ENCODE results near the gene ARHGEF33.

The ARHGEF33 gene

DNA sequence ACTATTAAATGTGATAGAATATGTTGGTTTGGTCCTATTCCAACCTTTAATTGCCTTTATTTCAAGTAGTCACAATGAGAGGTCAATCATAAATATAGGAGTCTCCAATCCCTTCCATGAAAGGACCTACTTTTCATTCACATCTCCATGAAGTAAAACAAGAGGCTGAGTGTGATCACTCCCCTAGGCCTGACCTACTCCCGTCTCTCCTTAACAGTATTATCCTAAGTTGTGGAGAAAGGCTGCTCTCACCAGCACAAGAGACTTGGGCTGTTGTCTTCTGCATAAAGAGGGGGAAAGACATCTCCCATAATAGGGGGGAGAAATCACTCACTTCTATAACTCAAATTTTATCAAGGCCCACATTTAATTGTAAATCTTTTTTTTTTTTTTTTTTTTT lies 125.7 kb downstream of the ARHGEF33 start:
- H3K4me3 ChIP-seq (ENCODE audit: low read depth, low read length): no peak overlapping the region
- DNase-seq (ENCODE audit: low read depth): no peak
- TF ChIP-seq, protein P1, sequence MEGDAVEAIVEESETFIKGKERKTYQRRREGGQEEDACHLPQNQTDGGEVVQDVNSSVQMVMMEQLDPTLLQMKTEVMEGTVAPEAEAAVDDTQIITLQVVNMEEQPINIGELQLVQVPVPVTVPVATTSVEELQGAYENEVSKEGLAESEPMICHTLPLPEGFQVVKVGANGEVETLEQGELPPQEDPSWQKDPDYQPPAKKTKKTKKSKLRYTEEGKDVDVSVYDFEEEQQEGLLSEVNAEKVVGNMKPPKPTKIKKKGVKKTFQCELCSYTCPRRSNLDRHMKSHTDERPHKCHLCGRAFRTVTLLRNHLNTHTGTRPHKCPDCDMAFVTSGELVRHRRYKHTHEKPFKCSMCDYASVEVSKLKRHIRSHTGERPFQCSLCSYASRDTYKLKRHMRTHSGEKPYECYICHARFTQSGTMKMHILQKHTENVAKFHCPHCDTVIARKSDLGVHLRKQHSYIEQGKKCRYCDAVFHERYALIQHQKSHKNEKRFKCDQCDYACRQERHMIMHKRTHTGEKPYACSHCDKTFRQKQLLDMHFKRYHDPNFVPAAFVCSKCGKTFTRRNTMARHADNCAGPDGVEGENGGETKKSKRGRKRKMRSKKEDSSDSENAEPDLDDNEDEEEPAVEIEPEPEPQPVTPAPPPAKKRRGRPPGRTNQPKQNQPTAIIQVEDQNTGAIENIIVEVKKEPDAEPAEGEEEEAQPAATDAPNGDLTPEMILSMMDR (IDR thresholded peaks at IDR 0.05; ENCODE audit: control insufficient read depth, extremely low read depth, insufficient read depth): no peak

DNA sequence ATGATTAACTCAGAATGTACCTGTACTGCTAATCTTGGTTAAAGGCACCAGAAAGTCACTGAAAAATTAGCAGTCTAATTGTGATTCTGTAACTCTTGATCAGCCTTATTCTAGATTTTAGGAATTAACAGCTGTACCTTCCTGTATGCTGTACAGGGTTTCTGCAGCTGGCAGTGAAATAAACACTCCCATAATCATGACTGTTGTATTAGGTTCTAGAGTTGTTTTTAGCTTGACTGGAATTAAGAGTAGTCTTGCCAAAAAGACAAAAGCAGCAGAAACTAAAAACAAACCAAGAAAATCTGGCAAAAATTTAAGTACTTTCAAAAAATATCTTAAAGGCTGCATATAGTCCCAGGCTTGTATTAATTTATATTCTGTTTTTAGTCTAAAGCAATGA lies 127.7 kb downstream of the ARHGEF33 start:
- TF ChIP-seq, protein P1 (IDR thresholded peaks at IDR 0.05; ENCODE audit: control insufficient read depth, extremely low read depth, insufficient read depth): no peak

DNA sequence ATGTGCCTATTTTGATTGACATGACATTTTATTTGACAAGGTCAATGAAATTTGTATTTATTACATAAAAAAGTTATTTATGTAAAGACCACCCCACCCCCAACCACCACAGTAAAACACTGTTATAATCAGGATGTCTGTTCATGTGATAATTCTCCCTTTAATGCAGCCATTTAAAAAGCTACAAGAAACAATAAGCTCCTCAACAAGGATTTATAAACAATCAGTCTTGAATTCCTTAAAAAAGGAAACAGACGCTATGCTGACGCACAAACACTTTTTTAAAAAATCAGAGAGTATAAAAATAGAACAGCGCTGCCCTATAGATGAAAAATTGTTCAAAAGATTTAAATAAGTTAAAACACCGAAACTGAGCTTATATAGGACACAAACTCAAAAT lies 129.0 kb downstream of the ARHGEF33 start:
- no peak for DNase-seq (ENCODE audit: low read depth)
- no peak overlapping the region for H3K4me3 ChIP-seq (ENCODE audit: low read depth, low read length)
- TF ChIP-seq, protein P1 (IDR thresholded peaks at IDR 0.05; ENCODE audit: control insufficient read depth, extremely low read depth, insufficient read depth): no peak

More for the DNA sequence above, 127.7 kb downstream of the ARHGEF33 start:
- DNase-seq (ENCODE audit: low read depth): no peak
- H3K4me3 ChIP-seq (ENCODE audit: low read depth, low read length): no peak overlapping the region

DNA sequence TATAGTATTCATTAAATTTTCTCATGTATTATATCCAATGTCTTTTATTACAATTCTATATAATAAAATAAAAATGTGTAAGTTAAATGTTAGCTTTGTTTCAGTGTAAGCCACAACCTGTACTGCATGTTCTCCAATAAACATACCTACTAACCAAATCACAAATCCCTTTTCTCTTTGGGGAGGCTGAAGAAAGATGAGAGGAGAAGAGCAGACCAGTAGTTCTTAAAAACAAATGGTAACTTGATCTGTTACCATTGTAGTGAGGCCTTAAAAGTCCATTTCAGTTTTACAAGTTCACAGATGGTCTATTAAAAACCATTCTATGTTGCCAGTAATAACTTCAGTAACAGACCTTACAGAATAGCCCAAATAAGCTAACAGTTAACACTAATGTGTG lies 130.7 kb downstream of the ARHGEF33 start:
- peak; percentile 34 for DNase-seq (ENCODE audit: low read depth)
- no peak overlapping the region for H3K4me3 ChIP-seq (ENCODE audit: low read depth, low read length)
- TF ChIP-seq, protein P1 (IDR thresholded peaks at IDR 0.05; ENCODE audit: control insufficient read depth, extremely low read depth, insufficient read depth): no peak

DNA sequence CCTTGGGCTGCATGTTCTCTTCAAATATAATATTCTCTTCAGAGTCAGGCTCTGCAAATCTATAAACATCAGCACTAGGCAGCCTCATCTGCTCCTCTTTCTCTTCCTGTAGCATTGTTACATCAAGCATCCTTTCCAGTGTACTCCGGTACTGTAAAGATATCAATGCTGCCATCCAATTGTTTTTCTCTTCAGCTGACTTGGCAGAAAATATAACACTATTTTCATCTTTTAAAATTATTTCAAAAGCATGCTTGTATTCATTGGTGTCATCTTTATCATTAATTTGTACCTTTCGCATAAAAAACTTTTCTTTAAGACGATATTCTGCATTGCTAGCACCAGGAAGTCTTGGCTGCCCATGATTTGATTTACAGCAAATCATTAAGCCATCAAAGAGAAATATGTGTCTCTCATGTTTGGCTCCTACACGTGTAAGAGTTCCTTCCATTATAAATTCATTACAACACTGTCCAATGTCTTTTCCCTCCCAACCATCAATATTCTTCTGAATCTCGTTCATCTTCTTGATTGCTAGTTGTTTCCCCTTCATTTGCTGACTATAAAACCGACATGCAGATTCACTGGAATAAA lies 133.1 kb downstream of the ARHGEF33 start:
- DNase-seq (ENCODE audit: low read depth): no peak
- TF ChIP-seq, protein P1 (IDR thresholded peaks at IDR 0.05; ENCODE audit: control insufficient read depth, extremely low read depth, insufficient read depth): no peak
- H3K4me3 ChIP-seq (ENCODE audit: low read depth, low read length): no peak overlapping the region

DNA sequence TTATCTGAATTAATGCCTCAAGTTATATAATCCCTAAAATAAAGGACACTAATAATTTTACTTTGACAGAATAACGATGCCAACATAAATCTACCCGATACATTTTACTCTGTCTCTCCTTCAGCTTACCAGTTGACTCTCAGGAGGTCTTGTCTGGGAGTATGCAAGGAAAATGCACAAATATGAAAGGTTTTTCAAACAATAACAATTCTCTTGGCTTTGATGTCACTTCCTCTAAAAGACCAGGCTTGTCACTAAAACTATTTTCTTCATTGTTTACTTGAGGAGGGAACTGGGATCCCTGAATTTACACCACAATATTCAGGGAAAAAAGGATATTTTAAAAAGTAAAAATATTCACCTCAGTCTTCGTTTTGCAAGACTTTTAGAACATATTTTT lies 134.0 kb downstream of the ARHGEF33 start:
- TF ChIP-seq, protein P1 (IDR thresholded peaks at IDR 0.05; ENCODE audit: control insufficient read depth, extremely low read depth, insufficient read depth): no peak
- DNase-seq (ENCODE audit: low read depth): no peak
- H3K4me3 ChIP-seq (ENCODE audit: low read depth, low read length): no peak overlapping the region

DNA sequence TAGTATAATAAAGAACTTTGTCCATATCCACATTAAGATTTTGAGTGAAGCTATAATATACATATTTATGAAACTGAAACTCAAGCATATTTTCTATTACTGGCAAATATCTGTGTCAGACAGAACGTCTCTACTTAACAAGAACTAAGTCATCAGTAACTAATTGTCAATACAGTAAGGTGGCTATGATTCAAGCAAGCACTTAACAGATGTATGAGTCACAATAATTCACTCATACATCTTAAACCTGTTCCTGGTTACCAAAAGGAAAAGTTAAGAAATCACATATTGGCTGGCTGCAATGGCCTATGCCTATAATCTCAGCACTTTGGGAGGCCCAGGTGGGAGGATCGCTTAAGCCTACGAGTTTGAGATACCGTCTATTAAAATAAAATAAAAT lies 135.2 kb downstream of the ARHGEF33 start:
- TF ChIP-seq, protein P1 (IDR thresholded peaks at IDR 0.05; ENCODE audit: control insufficient read depth, extremely low read depth, insufficient read depth): no peak
- H3K4me3 ChIP-seq (ENCODE audit: low read depth, low read length): no peak overlapping the region
- DNase-seq (ENCODE audit: low read depth): no peak

All from LNCaP clone FGC (cell line).